ENCODE results near the gene RNF212.

Gene RNF212

GRCh38 chr4:1061760-1062159 is 51.6 kb downstream of the RNF212 start:
- no peak for TF ChIP-seq EP300 (IDR thresholded peaks at IDR 0.05; ENCODE audit: borderline replicate concordance)
- TF ChIP-seq TEAD4 (IDR thresholded peaks at IDR 0.05), result no peak
- no peak for TF ChIP-seq TAF1 (IDR thresholded peaks at IDR 0.05; ENCODE audit: low read depth)
- no peak for TF ChIP-seq RAD21 (IDR thresholded peaks at IDR 0.05; ENCODE audit: low read depth)
- TF ChIP-seq MAX (IDR thresholded peaks at IDR 0.05), result no peak
- TF ChIP-seq REST (IDR thresholded peaks at IDR 0.05; ENCODE audit: low read depth), result no peak
- TF ChIP-seq ZBTB7A (IDR thresholded peaks at IDR 0.05; ENCODE audit: low read depth), result no peak
- TF ChIP-seq USF1 (IDR thresholded peaks at IDR 0.05), result no peak
- no peak for TF ChIP-seq EGR1 (IDR thresholded peaks at IDR 0.05)
- TF ChIP-seq FOXM1 (IDR thresholded peaks at IDR 0.05; ENCODE audit: borderline replicate concordance, low read depth), result no peak
- TF ChIP-seq YY1 (IDR thresholded peaks at IDR 0.05; ENCODE audit: low read depth), result no peak

- TF ChIP-seq TAF1 (IDR thresholded peaks at IDR 0.05; ENCODE audit: low read depth), result no peak
- TF ChIP-seq RAD21 (IDR thresholded peaks at IDR 0.05; ENCODE audit: low read depth), result no peak
- TF ChIP-seq CREB1 (IDR thresholded peaks at IDR 0.05; ENCODE audit: low read depth), result no peak
- no peak for TF ChIP-seq NFIC (IDR thresholded peaks at IDR 0.05)
- no peak for TF ChIP-seq MAX (IDR thresholded peaks at IDR 0.05)
- no peak for TF ChIP-seq USF1 (IDR thresholded peaks at IDR 0.05)
These were observed 52.2 kb downstream of the RNF212 start for GRCh38 chr4:1061056-1061700.

GRCh38 chr4:1060621-1061020 is 52.7 kb downstream of the RNF212 start:
- TF ChIP-seq CEBPB (IDR thresholded peaks at IDR 0.05) (no peak), RAD21 (IDR thresholded peaks at IDR 0.05; ENCODE audit: low read depth) (no peak), CREB1 (IDR thresholded peaks at IDR 0.05; ENCODE audit: low read depth) (no peak), REST (IDR thresholded peaks at IDR 0.05; ENCODE audit: low read depth) (no peak), TEAD4 (IDR thresholded peaks at IDR 0.05) (no peak), NFIC (IDR thresholded peaks at IDR 0.05) (no peak), EP300 (IDR thresholded peaks at IDR 0.05; ENCODE audit: borderline replicate concordance) (no peak), USF1 (IDR thresholded peaks at IDR 0.05) (no peak), YY1 (IDR thresholded peaks at IDR 0.05; ENCODE audit: low read depth) (no peak), TCF12 (IDR thresholded peaks at IDR 0.05; ENCODE audit: low read depth) (no peak), FOXM1 (IDR thresholded peaks at IDR 0.05; ENCODE audit: borderline replicate concordance, low read depth) (no peak), MAX (IDR thresholded peaks at IDR 0.05) (no peak), ZBTB7A (IDR thresholded peaks at IDR 0.05; ENCODE audit: low read depth) (no peak), EGR1 (IDR thresholded peaks at IDR 0.05) (no peak), TAF1 (IDR thresholded peaks at IDR 0.05; ENCODE audit: low read depth) (no peak)

GRCh38 chr4:1060121-1060520 is 53.2 kb downstream of the RNF212 start:
- TF ChIP-seq RAD21 (IDR thresholded peaks at IDR 0.05; ENCODE audit: low read depth) (no peak), CREB1 (IDR thresholded peaks at IDR 0.05; ENCODE audit: low read depth) (no peak), FOXM1 (IDR thresholded peaks at IDR 0.05; ENCODE audit: borderline replicate concordance, low read depth) (no peak), REST (IDR thresholded peaks at IDR 0.05; ENCODE audit: low read depth) (no peak), USF1 (IDR thresholded peaks at IDR 0.05) (no peak), CEBPB (IDR thresholded peaks at IDR 0.05) (no peak), MAX (IDR thresholded peaks at IDR 0.05) (no peak), EGR1 (IDR thresholded peaks at IDR 0.05) (no peak), NFIC (IDR thresholded peaks at IDR 0.05) (no peak), TCF12 (IDR thresholded peaks at IDR 0.05; ENCODE audit: low read depth) (no peak), EP300 (IDR thresholded peaks at IDR 0.05; ENCODE audit: borderline replicate concordance) (no peak), YY1 (IDR thresholded peaks at IDR 0.05; ENCODE audit: low read depth) (no peak), TEAD4 (IDR thresholded peaks at IDR 0.05) (no peak), TAF1 (IDR thresholded peaks at IDR 0.05; ENCODE audit: low read depth) (no peak), ZBTB7A (IDR thresholded peaks at IDR 0.05; ENCODE audit: low read depth) (no peak)

All from Ishikawa (cell line).